Measurements from ENCODE around the gene TRPM8.
A peak's percentile ranks its signal among the peaks of the same experiment; 100 is the strongest.
"Not testable (repeated sequence)": the region's sequence is repeated elsewhere in the genome, so short reads cannot be mapped to it uniquely, and the experiment has no call there.

TRPM8 gene

GRCh38 chr2:233917116-233917515 lies at the start of gene TRPM8:
Gene TRPM8 (plus strand): TSS chr2:233917373. CDS start chr2:233926538, 9,165 bp downstream.
- Mint-ChIP-seq H3K4me1 (peaks cover 7% of the 10 kb centered on the region), H3K4me3 (no peak within 1 kb of the TSS), H3K27me3 (peaks cover 26% of the 10 kb centered on the region), H3K36me3 (ENCODE audit: low read depth) (no peaks in the 10 kb centered on the region), H3K9me3 (no peaks in the 10 kb centered on the region), H3K27ac (no peak within 1 kb of the TSS)
- DNase-seq (no peak), ATAC-seq (no peak)

- Mint-ChIP-seq H3K36me3 (ENCODE audit: low read depth) (peaks cover 25% of the 10 kb centered on the region), H3K9me3 (peaks cover 25% of the 10 kb centered on the region), H3K4me1 (peaks cover 13% of the 10 kb centered on the region), H3K4me3 (peak within 1 kb of the TSS; percentile 84), H3K27me3 (peaks cover 28% of the 10 kb centered on the region), H3K27ac (peak within 1 kb of the TSS; percentile 73)
- DNase-seq: peak; percentile 63
- ATAC-seq: peak; percentile 57
These were observed 49.1 kb upstream of the TRPM8 start, which contains the start of gene MSL3B for GRCh38 chr2:233867993-233868532. Gene MSL3B (minus strand): TSS chr2:233868386.

GRCh38 chr2:233871432-233871831 lies 45.7 kb upstream of the TRPM8 start:
- peaks cover 42% of the 10 kb centered on the region for H3K27me3 Mint-ChIP-seq
- H3K4me1 Mint-ChIP-seq: peaks cover 6% of the 10 kb centered on the region
- H3K36me3 Mint-ChIP-seq (ENCODE audit: low read depth): peaks cover 16% of the 10 kb centered on the region
- H3K4me3 Mint-ChIP-seq: no peak overlapping the region
- ATAC-seq: no peak
- DNase-seq: no peak
- H3K9me3 Mint-ChIP-seq: peaks cover 12% of the 10 kb centered on the region
- H3K27ac Mint-ChIP-seq: no peak overlapping the region

GRCh38 chr2:233872125-233872524 lies 45.0 kb upstream of the TRPM8 start:
- ATAC-seq: not testable (repeated sequence)

GRCh38 chr2:233882353-233882752 lies 34.8 kb upstream of the TRPM8 start:
- H3K4me3 Mint-ChIP-seq: no peak overlapping the region
- peaks cover 36% of the 10 kb centered on the region for H3K9me3 Mint-ChIP-seq
- no peaks in the 10 kb centered on the region for H3K4me1 Mint-ChIP-seq
- peaks cover 2% of the 10 kb centered on the region for H3K36me3 Mint-ChIP-seq (ENCODE audit: low read depth)
- ATAC-seq: no peak
- H3K27me3 Mint-ChIP-seq: peaks cover 26% of the 10 kb centered on the region
- H3K27ac Mint-ChIP-seq: no peak overlapping the region
- DNase-seq: no peak

More at GRCh38 chr2:233872125-233872524, 45.0 kb upstream of the TRPM8 start:
- H3K36me3 Mint-ChIP-seq (ENCODE audit: low read depth); DNase-seq; H3K4me3 Mint-ChIP-seq; H3K27ac Mint-ChIP-seq; H3K4me1 Mint-ChIP-seq: not testable (repeated sequence)
- Mint-ChIP-seq H3K9me3 (peaks cover 12% of the 10 kb centered on the region), H3K27me3 (peaks cover 42% of the 10 kb centered on the region)

- Mint-ChIP-seq H3K36me3 (ENCODE audit: low read depth) (no peaks in the 10 kb centered on the region), H3K9me3 (no peaks in the 10 kb centered on the region), H3K27me3 (peaks cover 17% of the 10 kb centered on the region), H3K27ac (no peak overlapping the region), H3K4me3 (no peak overlapping the region), H3K4me1 (no peaks in the 10 kb centered on the region)
- no peak for DNase-seq
- no peak for ATAC-seq
These were observed 24.4 kb upstream of the TRPM8 start for GRCh38 chr2:233892793-233893192.

GRCh38 chr2:233896253-233896652 lies 20.9 kb upstream of the TRPM8 start:
- not testable (repeated sequence) for H3K4me3 Mint-ChIP-seq; DNase-seq; H3K27me3 Mint-ChIP-seq; H3K27ac Mint-ChIP-seq; H3K36me3 Mint-ChIP-seq (ENCODE audit: low read depth); ATAC-seq; H3K9me3 Mint-ChIP-seq; H3K4me1 Mint-ChIP-seq

- ATAC-seq (no peak), DNase-seq (no peak)
- Mint-ChIP-seq H3K4me1 (peaks cover 10% of the 10 kb centered on the region), H3K9me3 (peaks cover 6% of the 10 kb centered on the region), H3K27me3 (peaks cover 15% of the 10 kb centered on the region), H3K4me3 (no peak overlapping the region), H3K36me3 (ENCODE audit: low read depth) (no peaks in the 10 kb centered on the region), H3K27ac (no peak overlapping the region)
These were observed 15.8 kb upstream of the TRPM8 start for GRCh38 chr2:233901367-233901766.

- no peak for DNase-seq
- H3K4me1 Mint-ChIP-seq: peaks cover 10% of the 10 kb centered on the region
- H3K9me3 Mint-ChIP-seq: peaks cover 7% of the 10 kb centered on the region
- ATAC-seq: no peak
- peaks cover 16% of the 10 kb centered on the region for H3K27me3 Mint-ChIP-seq
- H3K4me3 Mint-ChIP-seq: no peak overlapping the region
- no peak overlapping the region for H3K27ac Mint-ChIP-seq
- H3K36me3 Mint-ChIP-seq (ENCODE audit: low read depth): no peaks in the 10 kb centered on the region
These were observed 15.3 kb upstream of the TRPM8 start for GRCh38 chr2:233901884-233902283.

GRCh38 chr2:233905945-233906344 lies 11.2 kb upstream of the TRPM8 start:
- Mint-ChIP-seq H3K27ac (no peak overlapping the region), H3K4me3 (no peak overlapping the region), H3K36me3 (ENCODE audit: low read depth) (no peaks in the 10 kb centered on the region), H3K9me3 (peaks cover 11% of the 10 kb centered on the region), H3K4me1 (no peaks in the 10 kb centered on the region), H3K27me3 (peaks cover 21% of the 10 kb centered on the region)
- ATAC-seq (no peak), DNase-seq (no peak)

- Mint-ChIP-seq H3K4me1 (no peaks in the 10 kb centered on the region), H3K4me3 (no peak overlapping the region), H3K27ac (no peak overlapping the region), H3K9me3 (peaks cover 11% of the 10 kb centered on the region), H3K27me3 (peaks cover 24% of the 10 kb centered on the region), H3K36me3 (ENCODE audit: low read depth) (no peaks in the 10 kb centered on the region)
- no peak for DNase-seq
- ATAC-seq: no peak
These were observed 9.5 kb upstream of the TRPM8 start for GRCh38 chr2:233907627-233908026.

GRCh38 chr2:233912691-233913423 lies 4.3 kb upstream of the TRPM8 start:
- ATAC-seq: no peak
- Mint-ChIP-seq H3K27ac (no peak overlapping the region), H3K9me3 (no peaks in the 10 kb centered on the region), H3K4me1 (no peaks in the 10 kb centered on the region), H3K4me3 (no peak overlapping the region), H3K27me3 (peaks cover 23% of the 10 kb centered on the region), H3K36me3 (ENCODE audit: low read depth) (no peaks in the 10 kb centered on the region)
- peak; percentile 42 for DNase-seq

GRCh38 chr2:233915128-233915527 lies 2.0 kb upstream of the TRPM8 start:
- Mint-ChIP-seq H3K27ac (no peak overlapping the region), H3K9me3 (no peaks in the 10 kb centered on the region), H3K4me1 (peaks cover 6% of the 10 kb centered on the region), H3K27me3 (peaks cover 30% of the 10 kb centered on the region), H3K36me3 (ENCODE audit: low read depth) (no peaks in the 10 kb centered on the region), H3K4me3 (no peak overlapping the region)
- DNase-seq (no peak), ATAC-seq (no peak)

GRCh38 chr2:233919319-233919718 lies 2.1 kb downstream of the TRPM8 start:
- ATAC-seq: no peak
- Mint-ChIP-seq H3K36me3 (ENCODE audit: low read depth) (no peaks in the 10 kb centered on the region), H3K27me3 (peaks cover 20% of the 10 kb centered on the region), H3K4me3 (no peak overlapping the region), H3K27ac (no peak overlapping the region), H3K4me1 (peaks cover 7% of the 10 kb centered on the region), H3K9me3 (no peaks in the 10 kb centered on the region)
- DNase-seq: no peak

GRCh38 chr2:233919938-233920337 lies 2.8 kb downstream of the TRPM8 start:
- DNase-seq (peak; percentile 8), ATAC-seq (peak; percentile 78)
- peaks cover 23% of the 10 kb centered on the region for H3K27me3 Mint-ChIP-seq
- H3K4me1 Mint-ChIP-seq: peaks cover 7% of the 10 kb centered on the region
- H3K4me3 Mint-ChIP-seq: no peak overlapping the region
- no peaks in the 10 kb centered on the region for H3K9me3 Mint-ChIP-seq
- no peaks in the 10 kb centered on the region for H3K36me3 Mint-ChIP-seq (ENCODE audit: low read depth)
- no peak overlapping the region for H3K27ac Mint-ChIP-seq

Data from activated naive CD8-positive, alpha-beta T cell treated with anti-CD3 and anti-CD28 coated beads, Interleukin-2, amount 50 U/mL, for 24 hours (primary cell).